H1 (cell line): ENCODE data around the gene RCBTB2. TPM values are rescaled to one million over a fixed set of nuclear protein-coding genes. Genes with fewer than 3 reads are reported as not detected.

Experiments used
- CTCF ChIA-PET: fragments of 300-600 bp; sonication (Branson Sonifier 250); formaldehyde crosslinking; loops from one replicate; lab custom pipeline; 2021; ENCODE audit not compliant: partially characterized antibody; lab: Charles Lee
- POLR2A ChIA-PET: fragments of 300-600 bp; sonication (Branson Sonifier 250); formaldehyde crosslinking; loops from one replicate; lab custom pipeline; 2021; ENCODE audit warnings: inconsistent platforms; ENCODE audit not compliant: partially characterized antibody; lab: Charles Lee
- DNase-seq, 2 experiments: peaks; one replicate each; pipeline versions ENCODE4 v3.0.0 to v3.0.0-alpha.2; 2010 to 2022; ENCODE audit warnings: low spot score in 2 of 2, low read depth in 1 of 2, mixed read lengths in 1 of 2
- FAIRE-seq: peaks from 2 replicates; lab custom pipeline; 2011; peaks lifted over from hg19 to GRCh38; lab: Jason Lieb, UNC
- H2AFZ ChIP-seq: 2 replicates; pipeline ENCODE4 v1.8.1; 2012; ENCODE audit warnings: low read length, inconsistent platforms
- H2AK5ac ChIP-seq: 2 replicates; pipeline ENCODE4 v1.6.1; 2013; ENCODE audit warnings: low read depth, low read length
- H2BK120ac ChIP-seq: replicated peaks from 2 replicates; pipeline ENCODE3; 2013; ENCODE audit warnings: low read depth, low read length, inconsistent platforms
- H2BK12ac ChIP-seq: 2 replicates; pipeline ENCODE4 v1.6.1; 2013; ENCODE audit warnings: low read depth, low read length
- H2BK15ac ChIP-seq: 2 replicates; pipeline ENCODE4 v1.6.1; 2013; ENCODE audit warnings: low read length
- H2BK20ac ChIP-seq: 2 replicates; pipeline ENCODE4 v1.6.1; 2013; ENCODE audit warnings: low read length
- H2BK5ac ChIP-seq: 2 replicates; pipeline ENCODE4 v1.6.1; 2013; ENCODE audit warnings: low read depth, low read length
- H3K14ac ChIP-seq: 2 replicates; pipeline ENCODE4 v1.6.1; 2013; ENCODE audit warnings: inconsistent platforms; ENCODE audit not compliant: insufficient read length
- H3K18ac ChIP-seq: 2 replicates; pipeline ENCODE4 v1.6.1; 2013; ENCODE audit warnings: low read length; ENCODE audit errors: extremely low read depth
- H3K23ac ChIP-seq: 2 replicates; pipeline ENCODE4 v1.6.1; 2013; ENCODE audit warnings: inconsistent platforms; ENCODE audit not compliant: insufficient read length
- H3K23me2 ChIP-seq: 2 replicates; pipeline ENCODE4 v1.6.1; 2013; ENCODE audit warnings: low read depth, low read length
- H3K27ac ChIP-seq: 2 replicates; pipeline ENCODE4 v1.6.1; 2011; ENCODE audit warnings: low read depth, low read length, inconsistent platforms
- H3K27me3 ChIP-seq, 4 experiments: replicated peaks in 1 of 4; 1 replicate in 1 of 4; 2 replicates in 3 of 4; pipeline versions ENCODE4 v1.6.1 to v1.8.1; 2011 to 2013; ENCODE audit warnings: low read length in 3 of 4, mild to moderate bottlenecking in 3 of 4, inconsistent platforms in 2 of 4, mixed read lengths in 2 of 4, moderate library complexity in 1 of 4; ENCODE audit not compliant: control insufficient read depth in 3 of 4, insufficient read depth in 3 of 4; ENCODE audit errors: extremely low read depth in 1 of 4
- H3K36me3 ChIP-seq, 4 experiments: 2 replicates each; pipeline versions ENCODE4 v1.6.1 to v1.8.1; 2011 to 2013; ENCODE audit warnings: mild to moderate bottlenecking in 4 of 4, low read length in 3 of 4, moderate library complexity in 2 of 4, control low read depth in 1 of 4, inconsistent platforms in 1 of 4; ENCODE audit not compliant: insufficient read depth in 4 of 4, control insufficient read depth in 2 of 4
- H3K4ac ChIP-seq: replicated peaks from 2 replicates; pipeline ENCODE3; 2013; ENCODE audit warnings: low read length, low read depth, mixed read lengths, inconsistent platforms; ENCODE audit not compliant: insufficient read length
- H3K4me1 ChIP-seq, 4 experiments: replicated peaks in 1 of 4; 1 replicate in 1 of 4; 2 replicates in 3 of 4; pipeline versions ENCODE4 v1.6.1 to v1.8.1; 2011 to 2013; ENCODE audit warnings: low read length in 3 of 4, inconsistent platforms in 2 of 4, mixed read lengths in 1 of 4; ENCODE audit not compliant: insufficient read depth in 4 of 4, control insufficient read depth in 3 of 4
- H3K4me2 ChIP-seq, 2 experiments: 2 replicates each; pipeline versions ENCODE4 v1.6.1 to v1.8.1; 2011 to 2013; ENCODE audit warnings: low read depth in 2 of 2, low read length in 2 of 2, control low read depth in 1 of 2, inconsistent platforms in 1 of 2, mild to moderate bottlenecking in 1 of 2; ENCODE audit not compliant: insufficient read depth in 1 of 2
- H3K4me3 ChIP-seq, 4 experiments: fragments of 200-600, 300-600 bp in 1 of 4; sonication (generic), shearing (Covaris generic), sonication (Bioruptor Twin) in 1 of 4; 2 replicates each; pipeline versions ENCODE4 v1.5.1 to v1.8.1; 2011 to 2016; ENCODE audit warnings: low read length in 4 of 4, low read depth in 3 of 4, control low read depth in 2 of 4, inconsistent platforms in 2 of 4, mild to moderate bottlenecking in 2 of 4, mixed read lengths in 1 of 4, moderate library complexity in 1 of 4; ENCODE audit not compliant: insufficient read depth in 2 of 4; ENCODE audit errors: extremely low read depth in 1 of 4
- H3K56ac ChIP-seq: replicated peaks from 2 replicates; pipeline ENCODE3; 2013; ENCODE audit warnings: low read depth, mild to moderate bottlenecking, mixed read lengths, low read length, inconsistent platforms; ENCODE audit not compliant: insufficient read length
- H3K79me1 ChIP-seq: 2 replicates; pipeline ENCODE4 v1.6.1; 2013; ENCODE audit warnings: low read depth, low read length, control low read depth
- H3K79me2 ChIP-seq, 2 experiments: 2 replicates each; pipeline versions ENCODE4 v1.6.1 to v1.8.1; 2012 to 2013; ENCODE audit warnings: low read length in 2 of 2, mild to moderate bottlenecking in 2 of 2, inconsistent platforms in 1 of 2; ENCODE audit not compliant: insufficient read depth in 2 of 2, control insufficient read depth in 1 of 2
- H3K9ac ChIP-seq, 4 experiments: replicated peaks in 1 of 4; 1 replicate in 1 of 4; 2 replicates in 3 of 4; pipeline versions ENCODE4 v1.6.1 to v1.8.1; 2011 to 2013; ENCODE audit warnings: low read depth in 3 of 4, low read length in 3 of 4, control low read depth in 2 of 4, mild to moderate bottlenecking in 2 of 4, moderate library complexity in 2 of 4, inconsistent platforms in 1 of 4; ENCODE audit errors: extremely low read depth in 1 of 4
- H3K9me3 ChIP-seq, 2 experiments: 2 replicates each; pipeline versions ENCODE4 v1.6.1 to v1.8.1; 2012 to 2013; ENCODE audit warnings: mild to moderate bottlenecking in 2 of 2, moderate library complexity in 2 of 2, control low read depth in 1 of 2, inconsistent platforms in 1 of 2, low read depth in 1 of 2, low read length in 1 of 2, mixed read lengths in 1 of 2; ENCODE audit not compliant: insufficient read depth in 2 of 2
- H4K20me1 ChIP-seq, 2 experiments: replicated peaks in 1 of 2; 2 replicates each; pipeline versions ENCODE3 to v1.8.1; 2011 to 2013; ENCODE audit warnings: inconsistent platforms in 2 of 2, low read length in 2 of 2, mild to moderate bottlenecking in 1 of 2; ENCODE audit not compliant: insufficient read depth in 2 of 2, control insufficient read depth in 1 of 2
- H4K5ac ChIP-seq: 2 replicates; pipeline ENCODE4 v1.6.1; 2013; ENCODE audit warnings: low read length, low read depth, mixed read lengths, inconsistent platforms; ENCODE audit not compliant: insufficient read length
- H4K8ac ChIP-seq: 2 replicates; pipeline ENCODE4 v1.8.0; 2013; ENCODE audit warnings: mild to moderate bottlenecking, moderate library complexity, low read length, inconsistent platforms; ENCODE audit not compliant: insufficient read depth; ENCODE audit errors: extremely low read depth
- H4K91ac ChIP-seq: replicated peaks from 2 replicates; pipeline ENCODE3; 2013; ENCODE audit warnings: low read length, mixed read lengths, inconsistent platforms; ENCODE audit not compliant: insufficient read length
- ATF2 ChIP-seq: IDR thresholded peaks from 2 replicates; pipeline ENCODE4 v1.6.1; 2012; ENCODE audit warnings: low read length, inconsistent platforms
- ATF3 ChIP-seq: IDR thresholded peaks from 2 replicates; pipeline ENCODE4 v1.6.1; 2011; ENCODE audit warnings: low read depth, mild to moderate bottlenecking, low read length; ENCODE audit not compliant: insufficient read depth
- E2F6 ChIP-seq: IDR thresholded peaks from 2 replicates; pipeline ENCODE4 v1.6.1; 2012; ENCODE audit warnings: inconsistent platforms
- EGR1 ChIP-seq: IDR thresholded peaks from 2 replicates; pipeline ENCODE4 v1.6.1; 2011; ENCODE audit warnings: low read depth, low read length, borderline replicate concordance
- FOSL1 ChIP-seq: IDR thresholded peaks from 2 replicates; pipeline ENCODE4 v1.6.1; 2011; ENCODE audit warnings: mild to moderate bottlenecking, low read depth, low read length, moderate library complexity; ENCODE audit not compliant: insufficient read depth
- HDAC6 ChIP-seq: IDR thresholded peaks from one replicate; pipeline ENCODE4 v1.7.1; 2012; ENCODE audit warnings: low read depth, mild to moderate bottlenecking, inconsistent platforms, low read length, moderate library complexity
- MAX ChIP-seq: IDR thresholded peaks from 2 replicates; pipeline ENCODE4 v1.6.1; 2012; ENCODE audit warnings: inconsistent platforms
- POLR2A ChIP-seq, 2 experiments: IDR thresholded peaks; 1 replicate in 1 of 2; 2 replicates in 1 of 2; pipeline ENCODE4 v1.6.1; 2011; ENCODE audit warnings: low read depth in 2 of 2, low read length in 2 of 2, mild to moderate bottlenecking in 2 of 2; ENCODE audit errors: control extremely low read depth in 1 of 2
- SP4 ChIP-seq: IDR thresholded peaks from 2 replicates; pipeline ENCODE4 v1.6.1; 2012; ENCODE audit warnings: low read length, inconsistent platforms
- SUZ12 ChIP-seq: fragments of 200-600 bp; sonication (generic); IDR thresholded peaks from 2 replicates; pipeline ENCODE4 v1.6.1; 2012; ENCODE audit warnings: mild to moderate bottlenecking, inconsistent platforms, low read length, moderate library complexity, mixed read lengths
- TBP ChIP-seq: IDR thresholded peaks from 2 replicates; pipeline ENCODE4 v1.6.1; 2011; ENCODE audit warnings: low read depth, low read length, improper control_type of control experiment
- ZNF274 ChIP-seq: IDR thresholded peaks from 2 replicates; pipeline ENCODE4 v1.7.0; 2012; ENCODE audit warnings: low read length, borderline replicate concordance; ENCODE audit errors: extremely low read depth
- WGBS, 2 experiments: shearing (Covaris generic) in 1 of 2; methylation state at CpG; one replicate each; pipeline versions ENCODE4 v1.1.6 to v1.1.7; 2013 to 2015; ENCODE audit warnings: low lambda C conversion rate in 2 of 2, mixed read lengths in 2 of 2, inconsistent platforms in 1 of 2, low coverage in 1 of 2, missing lambda C conversion rate in 1 of 2; ENCODE audit not compliant: insufficient replicate concordance in 2 of 2, insufficient coverage in 1 of 2, insufficient read length in 1 of 2; ENCODE audit errors: extremely low coverage in 1 of 2, missing lambda C conversion rate in 1 of 2; 5-methylcytosine and 5-hydroxymethylcytosine counted together
- polyA plus RNA-seq, 7 experiments: library from polyadenylated mRNA; depleted of rRNA in 3 of 7; stranded (reverse) in 5 of 7; unstranded in 2 of 7; fragments of >200 nt in 5 of 7; fragments of 200-250 nt in 2 of 7; gene quantifications; 1 replicate in 5 of 7; 2 replicates in 1 of 7; 4 replicates in 1 of 7; pipeline versions ENCODE4 v1.2.1 to v1.2.3, GENCODE V29; 2011 to 2013; ENCODE audit warnings: missing spikeins in 2 of 7, mixed read lengths in 2 of 7
- total RNA-seq: library from RNA; stranded (reverse); fragmentation: NEBNext Ultra II Directional; extraction: Animal tissue kit (Norgen Biotek cat#: 25700); gene quantifications from 2 replicates; pipeline ENCODE4 v1.2.1, GENCODE V29; 2021

RCBTB2 gene
- total and polyA plus RNA-seq, 2 of the 8 experiments (the other 6 are each of a cell fraction or from before 2014, with no cell fraction given) = 5.2 to 8.4 TPM

GRCh38 chr13:48493851-48494250 is 39.0 kb downstream of the RCBTB2 start:
- H3K9me3 ChIP-seq = no peaks in the 10 kb centered on the region
- H3K4me3 ChIP-seq = no peak overlapping the region
- no peak overlapping the region for H2AK5ac ChIP-seq
- FAIRE-seq (no peak), DNase-seq (no peak)
- H2BK20ac ChIP-seq = no peak overlapping the region
- no peaks in the 10 kb centered on the region for H3K79me2 ChIP-seq
- H3K79me1 ChIP-seq = no peaks in the 10 kb centered on the region
- no peak overlapping the region for H2BK15ac ChIP-seq
- H3K4me2 ChIP-seq = no peak overlapping the region
- peaks cover 0 to 12% (median 1%) of the 10 kb centered on the region in 4 experiments; a peak in 4 of 7 replicates for H3K4me1 ChIP-seq
- no peak overlapping the region for H3K56ac ChIP-seq
- no peak overlapping the region for H4K5ac ChIP-seq
- H4K8ac ChIP-seq = no peak overlapping the region
- no peak overlapping the region for H3K23ac ChIP-seq
- no peak overlapping the region for H3K18ac ChIP-seq
- no peak overlapping the region for H3K27ac ChIP-seq
- WGBS, 2 experiments = 93% methylated on average over 2 of the region's 2 CpGs; no CpG with 5 or more reads in 1 of the 2 experiments
- H2AFZ ChIP-seq = no peak overlapping the region
- POLR2A ChIA-PET = no interaction called here
- no peak overlapping the region for H2BK12ac ChIP-seq
- no peaks in the 10 kb centered on the region for H3K27me3 ChIP-seq
- CTCF ChIA-PET = no interaction called here
- no peak overlapping the region for H3K14ac ChIP-seq
- H3K23me2 ChIP-seq = peaks cover 2% of the 10 kb centered on the region; the same call in 1 of the 2 replicates
- H3K9ac ChIP-seq = no peak overlapping the region
- no peak overlapping the region for H3K4ac ChIP-seq
- H4K20me1 ChIP-seq = no peaks in the 10 kb centered on the region
- H2BK120ac ChIP-seq = no peak overlapping the region
- no peak overlapping the region for H4K91ac ChIP-seq
- H2BK5ac ChIP-seq = no peak overlapping the region
- H3K36me3 ChIP-seq = peaks cover 0 to 9% (median 0%) of the 10 kb centered on the region in 4 experiments; a peak in 2 of 8 replicates
- TF ChIP-seq ATF2 (no peak), SP4 (no peak), ATF3 (no peak), FOSL1 (no peak), MAX (no peak), EGR1 (no peak), POLR2A (IDR thresholded peaks at IDR 0.05; ENCODE audit: control extremely low read depth in 1 of 2, low read depth in 2 of 2, low read length in 2 of 2) (no peak), HDAC6 (no peak), TBP (no peak), SUZ12 (no peak), E2F6 (no peak), ZNF274 (no peak)
